ENCODE data around the gene KDM8.

Gene KDM8

DNA sequence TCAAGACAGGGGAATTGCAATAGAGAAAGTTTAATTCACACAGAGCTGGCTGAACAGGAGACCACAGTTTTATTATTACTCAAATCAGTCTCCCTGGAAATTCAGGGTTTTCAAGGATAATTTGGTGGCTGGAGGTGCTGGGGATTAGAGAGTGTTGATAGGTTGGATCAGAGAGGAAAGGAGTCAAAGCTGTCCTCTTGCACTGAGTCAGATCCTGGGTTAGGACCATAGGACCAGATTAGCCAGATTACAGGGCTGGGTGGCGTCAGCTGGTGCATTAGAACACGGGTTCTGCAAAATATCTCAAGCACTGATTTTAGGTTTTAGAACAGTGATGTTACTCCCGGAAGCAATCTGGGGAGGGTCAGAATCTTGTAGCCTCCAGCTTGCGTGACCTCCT, 67.0 kb downstream of the KDM8 start:
- H3K4me1 ChIP-seq (ENCODE audit: low read depth, poor library complexity, severe bottlenecking), result no peaks in the 10 kb centered on the region
- TF ChIP-seq, protein P1, sequence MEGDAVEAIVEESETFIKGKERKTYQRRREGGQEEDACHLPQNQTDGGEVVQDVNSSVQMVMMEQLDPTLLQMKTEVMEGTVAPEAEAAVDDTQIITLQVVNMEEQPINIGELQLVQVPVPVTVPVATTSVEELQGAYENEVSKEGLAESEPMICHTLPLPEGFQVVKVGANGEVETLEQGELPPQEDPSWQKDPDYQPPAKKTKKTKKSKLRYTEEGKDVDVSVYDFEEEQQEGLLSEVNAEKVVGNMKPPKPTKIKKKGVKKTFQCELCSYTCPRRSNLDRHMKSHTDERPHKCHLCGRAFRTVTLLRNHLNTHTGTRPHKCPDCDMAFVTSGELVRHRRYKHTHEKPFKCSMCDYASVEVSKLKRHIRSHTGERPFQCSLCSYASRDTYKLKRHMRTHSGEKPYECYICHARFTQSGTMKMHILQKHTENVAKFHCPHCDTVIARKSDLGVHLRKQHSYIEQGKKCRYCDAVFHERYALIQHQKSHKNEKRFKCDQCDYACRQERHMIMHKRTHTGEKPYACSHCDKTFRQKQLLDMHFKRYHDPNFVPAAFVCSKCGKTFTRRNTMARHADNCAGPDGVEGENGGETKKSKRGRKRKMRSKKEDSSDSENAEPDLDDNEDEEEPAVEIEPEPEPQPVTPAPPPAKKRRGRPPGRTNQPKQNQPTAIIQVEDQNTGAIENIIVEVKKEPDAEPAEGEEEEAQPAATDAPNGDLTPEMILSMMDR (conservative IDR thresholded peaks at IDR 0.05; ENCODE audit: low read depth, low read length), result no peak
- H3K4me3 ChIP-seq (IDR thresholded peaks at IDR 0.05; ENCODE audit: insufficient read depth, low read depth, low read length), result no peak overlapping the region
- no peak overlapping the region for H2AFZ ChIP-seq (ENCODE audit: low read depth)
- H4K20me1 ChIP-seq (ENCODE audit: insufficient read depth), result no peaks in the 10 kb centered on the region
- H3K36me3 ChIP-seq (ENCODE audit: insufficient read depth), result no peaks in the 10 kb centered on the region
- no peaks in the 10 kb centered on the region for H3K27me3 ChIP-seq (ENCODE audit: insufficient read depth, low read depth)
- H3K4me2 ChIP-seq, result no peak overlapping the region
- no peak overlapping the region for H3K27ac ChIP-seq
- no peaks in the 10 kb centered on the region for H3K79me2 ChIP-seq (ENCODE audit: insufficient read depth, low read depth)
- no peak overlapping the region for H3K9ac ChIP-seq

Measured in KMS-11 (cell line).